Measurements from ENCODE around the gene VEGFC. TPM values are rescaled to one million over a fixed set of nuclear protein-coding genes. Genes with fewer than 3 reads are reported as not detected.

Gene VEGFC
- total RNA-seq, 1 donor from 2014 or later: 5.9 TPM

GRCh38 chr4:176761872-176762271 lies 30.9 kb downstream of the VEGFC start:
- DNase-seq: no peak

DNA sequence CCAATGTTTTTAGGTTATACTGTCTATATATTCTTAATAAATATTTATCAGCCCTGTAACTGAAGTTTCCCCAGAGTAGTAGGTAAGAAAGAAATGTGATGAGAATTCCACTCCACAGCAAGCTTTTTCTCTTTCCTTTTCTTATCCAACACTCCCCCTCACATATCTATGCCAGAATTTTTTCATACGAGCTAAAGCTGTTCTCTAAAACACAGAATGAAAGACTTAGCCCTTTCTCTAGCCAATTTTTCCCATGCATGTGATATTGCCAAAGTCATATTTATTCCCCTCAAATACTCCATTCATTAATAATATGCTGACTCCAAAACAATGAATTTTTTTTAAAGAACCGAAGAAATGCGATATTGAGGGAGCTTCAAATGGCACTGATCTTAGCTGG lies 32.3 kb downstream of the VEGFC start:
- no peak for DNase-seq

GRCh38 chr4:176758731-176759130 lies 34.0 kb downstream of the VEGFC start:
- DNase-seq: no peak

GRCh38 chr4:176758323-176758722 lies 34.4 kb downstream of the VEGFC start:
- DNase-seq: no peak

- no peak for DNase-seq
These were observed 37.1 kb downstream of the VEGFC start for GRCh38 chr4:176755613-176756012.

- DNase-seq: no peak
These were observed 37.7 kb downstream of the VEGFC start for GRCh38 chr4:176755001-176755400.

GRCh38 chr4:176753049-176753448 lies 39.7 kb downstream of the VEGFC start:
- DNase-seq: peak; percentile 68

- no peak for DNase-seq
These were observed 40.5 kb downstream of the VEGFC start for GRCh38 chr4:176752191-176752749.

- DNase-seq: no peak
These were observed 41.7 kb downstream of the VEGFC start for GRCh38 chr4:176751061-176751460.

DNA sequence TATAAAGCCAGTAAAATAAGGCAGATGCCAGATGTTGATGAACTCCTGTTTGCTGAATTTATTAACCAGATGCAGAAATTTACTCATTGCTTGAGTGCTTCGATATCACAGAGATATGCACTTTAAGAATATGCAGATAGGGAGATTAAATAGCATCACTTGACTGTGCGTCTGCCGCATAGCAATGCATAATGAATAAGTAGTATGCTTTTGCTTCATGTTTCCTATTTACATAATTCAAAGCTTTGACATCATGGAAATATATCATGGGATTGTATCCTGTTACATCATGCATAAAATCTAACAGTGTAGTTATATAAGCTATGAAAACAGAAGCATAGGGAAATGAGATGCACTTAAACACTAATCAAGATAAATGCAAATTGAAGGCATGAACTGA lies 45.9 kb downstream of the VEGFC start:
- DNase-seq: no peak

DNA sequence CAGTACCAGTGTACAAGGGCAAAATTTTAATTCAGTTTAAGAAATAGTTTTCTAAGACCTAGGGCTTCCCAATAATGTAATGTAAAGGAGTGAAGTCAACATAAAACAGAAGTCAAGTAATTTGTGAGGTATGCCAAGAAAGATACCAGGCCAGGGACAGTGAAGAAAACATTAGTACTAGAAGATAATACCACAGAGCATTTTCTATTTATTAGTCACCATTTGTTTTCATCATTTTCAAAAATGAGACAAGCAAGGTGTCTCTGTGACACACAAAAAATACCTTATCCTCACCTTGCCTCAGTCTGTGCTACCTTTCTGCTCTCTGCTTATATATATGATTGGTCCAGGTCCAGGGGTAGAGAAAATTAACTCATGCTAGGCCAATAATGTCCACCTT lies 46.8 kb downstream of the VEGFC start:
- DNase-seq: no peak

DNA sequence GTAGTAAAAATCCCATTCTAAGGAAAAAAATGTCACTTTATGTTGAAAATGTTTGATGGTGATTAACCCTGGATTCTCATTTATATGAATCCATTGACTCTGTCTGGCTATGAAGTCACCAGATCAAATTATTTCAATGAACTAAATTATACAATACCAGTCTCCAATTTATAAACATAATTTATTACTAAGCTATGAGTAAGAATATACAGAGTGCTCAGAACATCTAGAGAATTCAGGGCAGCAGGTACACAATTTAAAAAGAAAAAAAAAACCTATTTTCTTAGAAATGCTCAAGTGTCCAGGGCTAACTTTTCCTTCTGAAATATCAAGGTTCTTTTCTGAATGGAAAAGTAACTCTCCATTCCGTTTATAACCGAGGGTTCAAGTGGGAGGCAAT lies 48.6 kb downstream of the VEGFC start:
- no peak for DNase-seq

GRCh38 chr4:176742211-176742610 lies 50.5 kb downstream of the VEGFC start:
- DNase-seq: no peak

DNA sequence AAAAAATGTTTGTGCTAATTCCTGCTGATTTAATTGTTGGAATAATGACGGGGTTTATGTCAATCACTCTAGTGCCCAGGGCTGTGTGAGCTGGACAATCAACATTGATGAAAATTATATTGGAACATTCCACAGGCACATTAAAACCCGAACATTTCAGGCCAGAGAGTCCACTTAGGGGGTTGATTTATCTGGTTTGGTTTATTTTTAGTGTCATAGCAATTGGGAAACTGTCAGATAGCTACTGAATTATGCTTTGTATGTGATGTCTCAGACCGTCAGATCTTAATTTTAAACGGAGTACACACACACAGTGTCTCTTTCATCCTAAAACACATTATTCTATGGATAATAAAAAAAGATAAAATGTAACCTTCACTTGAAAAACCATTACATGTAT lies 51.5 kb downstream of the VEGFC start:
- DNase-seq: no peak

- no peak for DNase-seq
These were observed 57.4 kb downstream of the VEGFC start for GRCh38 chr4:176735300-176735699.

GRCh38 chr4:176734461-176734860 lies 58.3 kb downstream of the VEGFC start:
- DNase-seq: no peak

DNA sequence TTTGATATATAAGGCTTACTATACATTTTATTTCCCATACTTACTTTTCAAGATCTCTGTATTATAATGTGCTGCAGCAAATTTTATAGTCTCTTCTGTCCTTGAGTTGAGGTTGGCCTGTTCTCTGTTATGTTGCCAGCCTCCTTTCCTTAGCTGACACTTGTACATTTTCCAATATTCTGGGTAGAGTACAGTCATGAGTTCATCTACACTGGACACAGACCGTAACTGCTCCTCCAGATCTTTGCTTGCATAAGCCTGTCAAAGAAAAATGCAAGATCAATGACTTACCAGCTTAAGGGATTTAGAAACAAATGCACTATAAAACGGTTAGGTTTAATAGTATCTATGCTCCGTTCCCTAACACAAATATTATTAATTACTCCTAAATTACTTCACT lies 63.2 kb downstream of the VEGFC start:
- no peak for DNase-seq

GRCh38 chr4:176726803-176727202 lies 65.9 kb downstream of the VEGFC start:
- DNase-seq: no peak

- DNase-seq: no peak
These were observed 71.3 kb downstream of the VEGFC start for GRCh38 chr4:176721459-176721858.

GRCh38 chr4:176718881-176719280 lies 73.8 kb downstream of the VEGFC start:
- no peak for DNase-seq

- no peak for DNase-seq
These were observed 75.5 kb downstream of the VEGFC start for GRCh38 chr4:176717237-176717636.

- no peak for DNase-seq
These were observed 83.3 kb downstream of the VEGFC start for GRCh38 chr4:176709417-176709816.

- no peak for DNase-seq
These were observed 83.9 kb downstream of the VEGFC start for GRCh38 chr4:176708771-176709311.

DNA sequence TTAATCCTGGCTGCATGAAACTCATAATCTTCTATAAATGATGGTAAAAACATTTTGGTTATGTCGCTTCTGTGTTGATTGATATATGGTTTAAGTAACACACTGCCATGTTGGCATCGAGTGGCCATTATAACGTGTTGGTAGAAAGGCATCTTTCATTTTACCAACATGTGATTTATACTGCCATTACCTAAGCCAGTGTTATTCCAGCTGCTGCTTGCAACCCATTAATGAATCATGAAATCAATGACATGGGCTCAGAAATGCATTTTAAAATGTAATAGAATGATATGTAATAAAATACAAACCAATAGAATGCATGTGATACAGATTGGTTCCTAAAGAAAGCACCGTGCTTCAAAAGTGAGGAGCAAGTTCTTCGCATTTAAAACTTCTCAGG lies 102.0 kb downstream of the VEGFC start:
- no peak for DNase-seq

GRCh38 chr4:176680668-176681180 lies 112.0 kb downstream of the VEGFC start:
- DNase-seq: no peak
